Measurements from ENCODE around the gene CTDSP1.

Gene CTDSP1

DNA sequence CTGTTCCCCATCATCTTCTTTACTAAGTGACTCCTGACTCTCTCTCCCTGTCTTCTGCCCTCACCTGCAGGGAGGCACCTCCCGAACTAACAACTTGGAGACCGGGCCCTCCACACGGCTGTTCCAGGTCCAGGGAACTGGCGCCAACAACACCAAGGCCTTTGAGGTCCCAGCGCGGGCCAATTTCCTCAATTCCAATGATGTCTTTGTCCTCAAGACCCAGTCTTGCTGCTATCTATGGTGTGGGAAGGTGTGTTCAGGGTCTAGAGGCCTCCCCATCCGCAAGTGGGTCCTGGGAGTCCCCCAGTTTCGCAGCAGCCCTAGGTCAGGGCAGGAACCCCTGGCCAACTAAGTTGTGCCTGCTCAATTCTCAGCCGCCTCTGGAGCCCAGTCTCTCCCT is 34.8 kb downstream of the CTDSP1 start:
- no peak for DNase-seq
- TF ChIP-seq GATA1 (IDR thresholded peaks at IDR 0.05; ENCODE audit: low read depth, low read length) (no peak), POLR2A (IDR thresholded peaks at IDR 0.05; ENCODE audit: low read length) (no peak)

GRCh38 chr2:218435003-218435982 is 35.6 kb downstream of the CTDSP1 start:
- no peak for DNase-seq
- TF ChIP-seq GATA1 (IDR thresholded peaks at IDR 0.05; ENCODE audit: low read depth, low read length) (no peak), POLR2A (IDR thresholded peaks at IDR 0.05; ENCODE audit: low read length) (no peak)

GRCh38 chr2:218436992-218437391 is 37.3 kb downstream of the CTDSP1 start:
- no peak for TF ChIP-seq POLR2A (IDR thresholded peaks at IDR 0.05; ENCODE audit: low read length)
- no peak for TF ChIP-seq GATA1 (IDR thresholded peaks at IDR 0.05; ENCODE audit: low read depth, low read length)
- DNase-seq = no peak

- TF ChIP-seq POLR2A (IDR thresholded peaks at IDR 0.05; ENCODE audit: low read length) = no peak
- TF ChIP-seq GATA1 (IDR thresholded peaks at IDR 0.05; ENCODE audit: low read depth, low read length) = no peak
- no peak for DNase-seq
These were observed 38.3 kb downstream of the CTDSP1 start for GRCh38 chr2:218437969-218438368.

DNA sequence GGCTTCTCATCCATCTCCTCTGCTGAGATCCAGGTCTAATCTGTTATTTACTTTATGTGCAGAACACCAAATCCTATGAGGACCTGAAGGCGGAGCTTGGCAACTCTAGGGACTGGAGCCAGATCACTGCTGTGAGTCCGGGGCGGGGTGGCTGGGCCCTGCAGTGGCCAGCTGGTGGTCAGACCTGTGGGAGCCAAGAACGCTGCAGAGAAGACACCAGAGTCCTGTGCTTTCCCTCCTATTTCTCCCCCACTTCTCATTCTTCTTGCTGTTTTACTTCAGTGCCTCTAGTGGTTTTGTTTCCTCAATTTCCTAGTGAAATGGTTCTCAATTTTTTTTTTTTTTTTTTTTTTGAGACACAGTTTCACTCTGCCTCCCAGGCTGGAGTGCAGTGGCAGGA is 38.9 kb downstream of the CTDSP1 start:
- DNase-seq = no peak
- TF ChIP-seq POLR2A (IDR thresholded peaks at IDR 0.05; ENCODE audit: low read length) = no peak

- no peak for TF ChIP-seq POLR2A (IDR thresholded peaks at IDR 0.05; ENCODE audit: low read length)
- no peak for TF ChIP-seq GATA1 (IDR thresholded peaks at IDR 0.05; ENCODE audit: low read depth, low read length)
- DNase-seq = no peak
These were observed 45.2 kb downstream of the CTDSP1 start for GRCh38 chr2:218444692-218445357.

DNA sequence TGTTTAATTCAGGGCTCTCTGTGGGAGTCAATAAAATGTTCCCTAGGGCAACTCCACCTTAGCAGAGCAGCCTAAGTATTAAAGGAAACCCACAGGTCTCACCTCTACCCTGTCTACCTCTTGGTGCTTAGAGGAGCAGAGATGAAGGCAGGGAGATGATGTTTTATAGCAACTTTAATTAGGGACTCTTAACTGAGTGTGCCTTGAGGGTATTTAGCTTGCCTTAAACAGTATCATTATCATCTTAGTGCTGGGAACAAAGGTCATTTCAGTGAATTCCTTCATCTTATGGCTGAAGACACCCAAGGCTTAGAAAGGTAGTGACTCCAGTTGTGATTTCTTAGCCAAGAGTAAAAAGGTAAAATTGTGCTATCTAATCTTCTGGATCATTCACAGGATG is 45.9 kb downstream of the CTDSP1 start:
- DNase-seq = no peak
- TF ChIP-seq GATA1 (IDR thresholded peaks at IDR 0.05; ENCODE audit: low read depth, low read length) (no peak), POLR2A (IDR thresholded peaks at IDR 0.05; ENCODE audit: low read length) (no peak)

DNA sequence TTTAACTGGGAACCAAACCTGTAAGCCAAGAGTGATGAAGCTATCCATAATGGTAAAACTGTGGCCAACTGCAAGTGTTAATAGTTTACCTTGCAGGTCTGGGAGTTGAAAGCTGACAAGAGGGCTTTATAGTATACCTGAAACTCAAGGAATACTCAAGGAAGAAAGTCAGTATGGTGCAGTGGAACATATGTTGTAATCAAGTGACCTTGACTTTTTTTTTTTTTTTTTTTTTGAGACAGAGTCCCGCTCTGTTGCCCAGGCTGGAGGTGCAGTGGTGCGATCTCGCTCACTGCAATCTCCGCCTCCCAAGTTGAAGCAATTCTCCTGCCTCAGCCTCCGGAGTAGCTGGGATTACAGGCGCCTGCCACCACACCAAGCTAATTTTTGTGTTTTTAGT is 46.9 kb downstream of the CTDSP1 start:
- no peak for TF ChIP-seq GATA1 (IDR thresholded peaks at IDR 0.05; ENCODE audit: low read depth, low read length)
- TF ChIP-seq POLR2A (IDR thresholded peaks at IDR 0.05; ENCODE audit: low read length) = no peak
- no peak for DNase-seq

- TF ChIP-seq GATA1 (IDR thresholded peaks at IDR 0.05; ENCODE audit: low read depth, low read length) = no peak
- no peak for TF ChIP-seq POLR2A (IDR thresholded peaks at IDR 0.05; ENCODE audit: low read length)
- no peak for DNase-seq
These were observed 47.4 kb downstream of the CTDSP1 start for GRCh38 chr2:218447072-218447471.

- no peak for TF ChIP-seq GATA1 (IDR thresholded peaks at IDR 0.05; ENCODE audit: low read depth, low read length)
- TF ChIP-seq POLR2A (IDR thresholded peaks at IDR 0.05; ENCODE audit: low read length) = no peak
- DNase-seq = no peak
These were observed 49.3 kb downstream of the CTDSP1 start for GRCh38 chr2:218448934-218449333.

GRCh38 chr2:218452079-218452478 is 52.4 kb downstream of the CTDSP1 start:
- TF ChIP-seq POLR2A (IDR thresholded peaks at IDR 0.05; ENCODE audit: low read length) = no peak
- no peak for TF ChIP-seq GATA1 (IDR thresholded peaks at IDR 0.05; ENCODE audit: low read depth, low read length)
- no peak for DNase-seq

All from erythroblast (primary cell).